Spleen (tissue), 7 donors: ENCODE data around the gene ARID5B.

Experiments
- CTCF ChIP-seq, 11 experiments: fragments of 200-600 bp in 7 of 11; fragments of 450-650 bp in 4 of 11; sonication (generic) in 4 of 11; IDR thresholded peaks in 8 of 11; conservative IDR thresholded peaks in 3 of 11; 1 replicate in 7 of 11; 2 replicates in 4 of 11; pipeline versions ENCODE4 v1.4.0 to v1.8.0; 2016 to 2021; ENCODE audit warnings: antibody characterized with exemption in 11 of 11, inconsistent platforms in 4 of 11, mild to moderate bottlenecking in 1 of 11
- POLR2A ChIP-seq, 3 donors: fragments of 450-650 bp; IDR thresholded peaks; one replicate each; pipeline ENCODE4 v1.5.1; 2017; ENCODE audit warnings: antibody characterized with exemption in 3 of 3, mild to moderate bottlenecking in 1 of 3
- POLR2AphosphoS5 ChIP-seq, 3 donors: sonication (generic); formaldehyde crosslinking; IDR thresholded peaks; one replicate each; pipeline ENCODE4 v1.5.1; 2017; ENCODE audit warnings: antibody characterized with exemption in 3 of 3
- donor health status: DM: no; HTN: no; CAD: no; lungs with moderate emphysema.
- donor health status: DM: no; HTN: no; CAD: no.
- donor health status: DM: no; HTN: no; CAD: no.

GRCh38 chr10:61929555-61929954 is 28.1 kb downstream of the ARID5B start:
- no peak for TF ChIP-seq POLR2AphosphoS5 (IDR thresholded peaks at IDR 0.05)
- no peak for TF ChIP-seq CTCF (IDR thresholded peaks at IDR 0.05 in 8 of 11, conservative IDR thresholded peaks at IDR 0.05 in 3 of 11)
- no peak for TF ChIP-seq POLR2A (IDR thresholded peaks at IDR 0.05)
